Mammary epithelial cell (primary cell): ENCODE data around the gene LRMDA.

ENCODE experiments used
- EZH2 ChIP-seq: IDR thresholded peaks from 2 replicates; pipeline ENCODE4 v1.6.1; 2012; ENCODE audit warnings: low read length, inconsistent platforms, borderline replicate concordance
- TF ChIP-seq, protein P1 (sequence below), 2 donors: IDR thresholded peaks in 1 of 2; conservative IDR thresholded peaks in 1 of 2; 2 replicates each; pipeline ENCODE4 v1.5.1; 2011 to 2012; ENCODE audit warnings: inconsistent platforms in 2 of 2, low read length in 2 of 2, mild to moderate bottlenecking in 2 of 2, control low read depth in 1 of 2, low read depth in 1 of 2; ENCODE audit not compliant: insufficient read depth in 1 of 2; ENCODE audit errors: extremely low read depth in 1 of 2

DNA sequence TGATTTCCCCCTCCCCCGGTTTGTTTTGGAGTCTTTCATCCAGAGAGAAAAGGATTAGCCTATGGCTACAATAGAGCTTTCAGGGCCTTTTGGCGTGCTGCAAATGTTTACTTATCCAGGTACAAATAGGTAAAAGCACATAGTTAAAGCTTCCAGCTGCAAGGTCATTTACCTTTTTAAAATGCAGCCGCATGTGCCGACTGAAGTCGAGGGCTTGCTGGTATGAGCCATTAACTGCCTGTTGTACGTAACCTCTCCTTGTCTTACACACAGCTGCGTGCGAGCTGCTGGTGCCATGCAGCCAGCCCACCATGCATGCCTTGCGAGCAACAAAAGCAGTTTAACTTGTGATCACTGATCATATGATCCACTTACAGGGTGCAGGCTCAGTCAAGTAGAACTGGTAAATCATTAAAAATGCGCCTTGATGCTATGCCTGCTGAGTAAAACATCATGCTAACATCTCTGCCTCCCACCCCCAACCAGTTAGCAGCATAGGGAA lies 866.4 kb downstream of the LRMDA start:
- TF ChIP-seq, protein P1, sequence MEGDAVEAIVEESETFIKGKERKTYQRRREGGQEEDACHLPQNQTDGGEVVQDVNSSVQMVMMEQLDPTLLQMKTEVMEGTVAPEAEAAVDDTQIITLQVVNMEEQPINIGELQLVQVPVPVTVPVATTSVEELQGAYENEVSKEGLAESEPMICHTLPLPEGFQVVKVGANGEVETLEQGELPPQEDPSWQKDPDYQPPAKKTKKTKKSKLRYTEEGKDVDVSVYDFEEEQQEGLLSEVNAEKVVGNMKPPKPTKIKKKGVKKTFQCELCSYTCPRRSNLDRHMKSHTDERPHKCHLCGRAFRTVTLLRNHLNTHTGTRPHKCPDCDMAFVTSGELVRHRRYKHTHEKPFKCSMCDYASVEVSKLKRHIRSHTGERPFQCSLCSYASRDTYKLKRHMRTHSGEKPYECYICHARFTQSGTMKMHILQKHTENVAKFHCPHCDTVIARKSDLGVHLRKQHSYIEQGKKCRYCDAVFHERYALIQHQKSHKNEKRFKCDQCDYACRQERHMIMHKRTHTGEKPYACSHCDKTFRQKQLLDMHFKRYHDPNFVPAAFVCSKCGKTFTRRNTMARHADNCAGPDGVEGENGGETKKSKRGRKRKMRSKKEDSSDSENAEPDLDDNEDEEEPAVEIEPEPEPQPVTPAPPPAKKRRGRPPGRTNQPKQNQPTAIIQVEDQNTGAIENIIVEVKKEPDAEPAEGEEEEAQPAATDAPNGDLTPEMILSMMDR (conservative IDR thresholded peaks at IDR 0.05 in 1 of 2, IDR thresholded peaks at IDR 0.05 in 1 of 2; ENCODE audit: extremely low read depth in 1 of 2, insufficient read depth in 1 of 2, low read depth in 1 of 2, low read length in 2 of 2), result no peak
- no peak for TF ChIP-seq EZH2
